ENCODE results near the gene GPR82.

The GPR82 gene

GRCh38 chrX:41703574-41704029 lies 20.4 kb upstream of the GPR82 start:
- H2AFZ ChIP-seq (ENCODE audit: low read length): no peak overlapping the region
- H2AK5ac ChIP-seq (ENCODE audit: low read depth, low read length): no peak overlapping the region
- no peaks in the 10 kb centered on the region for H3K27me3 ChIP-seq (ENCODE audit: control insufficient read depth in 3 of 3, insufficient read depth in 3 of 3, low read depth in 1 of 3, low read length in 3 of 3)
- no peak overlapping the region for H2BK12ac ChIP-seq (ENCODE audit: low read length)
- H3K79me1 ChIP-seq (ENCODE audit: low read depth, low read length): no peaks in the 10 kb centered on the region
- H3K4me3 ChIP-seq (ENCODE audit: low read length in 2 of 2): no peak overlapping the region
- no peak for DNase-seq (ENCODE audit: low spot score)
- no peak overlapping the region for H3K14ac ChIP-seq (ENCODE audit: low read length)
- no peak overlapping the region for H4K91ac ChIP-seq (ENCODE audit: low read depth, low read length, poor library complexity)
- H2BK5ac ChIP-seq (ENCODE audit: low read length): no peak overlapping the region
- H2BK120ac ChIP-seq (ENCODE audit: low read depth, low read length): no peak overlapping the region
- no peak overlapping the region for H3K27ac ChIP-seq (replicated peaks; ENCODE audit: low read length)
- H3K36me3 ChIP-seq (replicated peaks in 1 of 2; ENCODE audit: control insufficient read depth in 2 of 2, insufficient read depth in 2 of 2, low read length in 2 of 2): no peaks in the 10 kb centered on the region
- H3K4ac ChIP-seq (ENCODE audit: low read length): no peak overlapping the region
- no peak overlapping the region for H3K4me2 ChIP-seq (ENCODE audit: insufficient read depth, low read length, poor library complexity, severe bottlenecking)
- H3K9ac ChIP-seq (ENCODE audit: low read depth, low read length, poor library complexity): no peak overlapping the region
- H3K23ac ChIP-seq (ENCODE audit: low read depth, low read length, poor library complexity): no peak overlapping the region
- no peaks in the 10 kb centered on the region for H3K9me3 ChIP-seq (replicated peaks in 1 of 2; ENCODE audit: control insufficient read depth in 2 of 2, insufficient read depth in 1 of 2, low read depth in 1 of 2, low read length in 2 of 2)
- no peaks in the 10 kb centered on the region for H3K4me1 ChIP-seq (ENCODE audit: control insufficient read depth in 2 of 2, insufficient read depth in 1 of 2, low read depth in 1 of 2, low read length in 2 of 2)
- no peak overlapping the region for H4K8ac ChIP-seq (ENCODE audit: low read depth, low read length)
- H2BK15ac ChIP-seq (ENCODE audit: low read length): no peak overlapping the region
- H3K18ac ChIP-seq (ENCODE audit: low read length): no peak overlapping the region

- Histone ChIP-seq H3K36me3 (replicated peaks in 1 of 2; ENCODE audit: control insufficient read depth in 2 of 2, insufficient read depth in 2 of 2, low read length in 2 of 2) (no peaks in the 10 kb centered on the region), H3K79me1 (ENCODE audit: low read depth, low read length) (no peaks in the 10 kb centered on the region), H3K9ac (ENCODE audit: low read depth, low read length, poor library complexity) (no peak overlapping the region), H4K8ac (ENCODE audit: low read depth, low read length) (no peak overlapping the region), H3K4me1 (ENCODE audit: control insufficient read depth in 2 of 2, insufficient read depth in 1 of 2, low read depth in 1 of 2, low read length in 2 of 2) (no peaks in the 10 kb centered on the region), H4K91ac (ENCODE audit: low read depth, low read length, poor library complexity) (no peak overlapping the region), H2BK15ac (ENCODE audit: low read length) (no peak overlapping the region), H2BK12ac (ENCODE audit: low read length) (no peak overlapping the region), H2AK5ac (ENCODE audit: low read depth, low read length) (no peak overlapping the region), H3K4me3 (ENCODE audit: low read length in 2 of 2) (no peak overlapping the region), H3K4me2 (ENCODE audit: insufficient read depth, low read length, poor library complexity, severe bottlenecking) (no peak overlapping the region), H3K9me3 (replicated peaks in 1 of 2; ENCODE audit: control insufficient read depth in 2 of 2, insufficient read depth in 1 of 2, low read depth in 1 of 2, low read length in 2 of 2) (no peaks in the 10 kb centered on the region), H3K27ac (replicated peaks; ENCODE audit: low read length) (no peak overlapping the region), H3K23ac (ENCODE audit: low read depth, low read length, poor library complexity) (no peak overlapping the region), H3K18ac (ENCODE audit: low read length) (no peak overlapping the region), H3K4ac (ENCODE audit: low read length) (no peak overlapping the region), H2BK120ac (ENCODE audit: low read depth, low read length) (no peak overlapping the region), H3K14ac (ENCODE audit: low read length) (no peak overlapping the region), H3K27me3 (ENCODE audit: control insufficient read depth in 3 of 3, insufficient read depth in 3 of 3, low read depth in 1 of 3, low read length in 3 of 3) (no peaks in the 10 kb centered on the region), H2BK5ac (ENCODE audit: low read length) (no peak overlapping the region), H2AFZ (ENCODE audit: low read length) (no peak overlapping the region)
- no CpG with 5 or more reads among the region's 1 CpG for WGBS, 2 donors (ENCODE audit: extremely low coverage in 2 of 2, insufficient read length in 2 of 2, insufficient replicate concordance in 1 of 2)
- DNase-seq (ENCODE audit: low spot score): no peak
These were observed 18.9 kb upstream of the GPR82 start for GRCh38 chrX:41705042-41705441.

- no peak overlapping the region for H4K91ac ChIP-seq (ENCODE audit: low read depth, low read length, poor library complexity)
- no peak overlapping the region for H3K14ac ChIP-seq (ENCODE audit: low read length)
- no peaks in the 10 kb centered on the region for H3K27me3 ChIP-seq (ENCODE audit: control insufficient read depth in 3 of 3, insufficient read depth in 3 of 3, low read depth in 1 of 3, low read length in 3 of 3)
- no peak overlapping the region for H3K4ac ChIP-seq (ENCODE audit: low read length)
- H2BK5ac ChIP-seq (ENCODE audit: low read length): no peak overlapping the region
- H3K23ac ChIP-seq (ENCODE audit: low read depth, low read length, poor library complexity): no peak overlapping the region
- H2BK15ac ChIP-seq (ENCODE audit: low read length): no peak overlapping the region
- H2AFZ ChIP-seq (ENCODE audit: low read length): no peak overlapping the region
- no peak overlapping the region for H3K4me3 ChIP-seq (ENCODE audit: low read length in 2 of 2)
- no peak overlapping the region for H3K9ac ChIP-seq (ENCODE audit: low read depth, low read length, poor library complexity)
- H3K4me2 ChIP-seq (ENCODE audit: insufficient read depth, low read length, poor library complexity, severe bottlenecking): no peak overlapping the region
- no peaks in the 10 kb centered on the region for H3K9me3 ChIP-seq (replicated peaks in 1 of 2; ENCODE audit: control insufficient read depth in 2 of 2, insufficient read depth in 1 of 2, low read depth in 1 of 2, low read length in 2 of 2)
- no peaks in the 10 kb centered on the region for H3K79me1 ChIP-seq (ENCODE audit: low read depth, low read length)
- no CpG with 5 or more reads among the region's 3 CpGs for WGBS, 2 donors (ENCODE audit: extremely low coverage in 2 of 2, insufficient read length in 2 of 2, insufficient replicate concordance in 1 of 2)
- no peak overlapping the region for H4K8ac ChIP-seq (ENCODE audit: low read depth, low read length)
- no peak for DNase-seq (ENCODE audit: low spot score)
- H2BK12ac ChIP-seq (ENCODE audit: low read length): no peak overlapping the region
- H2AK5ac ChIP-seq (ENCODE audit: low read depth, low read length): no peak overlapping the region
- no peaks in the 10 kb centered on the region for H3K4me1 ChIP-seq (ENCODE audit: control insufficient read depth in 2 of 2, insufficient read depth in 1 of 2, low read depth in 1 of 2, low read length in 2 of 2)
- no peak overlapping the region for H3K27ac ChIP-seq (replicated peaks; ENCODE audit: low read length)
- H3K18ac ChIP-seq (ENCODE audit: low read length): no peak overlapping the region
- H2BK120ac ChIP-seq (ENCODE audit: low read depth, low read length): no peak overlapping the region
- no peaks in the 10 kb centered on the region for H3K36me3 ChIP-seq (replicated peaks in 1 of 2; ENCODE audit: control insufficient read depth in 2 of 2, insufficient read depth in 2 of 2, low read length in 2 of 2)
These were observed 18.2 kb upstream of the GPR82 start for GRCh38 chrX:41705680-41706374.

- Histone ChIP-seq H3K18ac (ENCODE audit: low read length) (no peak overlapping the region), H2BK5ac (ENCODE audit: low read length) (no peak overlapping the region), H3K27me3 (ENCODE audit: control insufficient read depth in 3 of 3, insufficient read depth in 3 of 3, low read depth in 1 of 3, low read length in 3 of 3) (no peaks in the 10 kb centered on the region), H4K8ac (ENCODE audit: low read depth, low read length) (no peak overlapping the region), H2AFZ (ENCODE audit: low read length) (no peak overlapping the region), H4K91ac (ENCODE audit: low read depth, low read length, poor library complexity) (no peak overlapping the region), H2BK15ac (ENCODE audit: low read length) (no peak overlapping the region), H3K4me3 (ENCODE audit: low read length in 2 of 2) (no peak overlapping the region), H3K9me3 (replicated peaks in 1 of 2; ENCODE audit: control insufficient read depth in 2 of 2, insufficient read depth in 1 of 2, low read depth in 1 of 2, low read length in 2 of 2) (no peaks in the 10 kb centered on the region), H3K79me1 (ENCODE audit: low read depth, low read length) (no peaks in the 10 kb centered on the region), H3K4me2 (ENCODE audit: insufficient read depth, low read length, poor library complexity, severe bottlenecking) (no peak overlapping the region), H3K9ac (ENCODE audit: low read depth, low read length, poor library complexity) (no peak overlapping the region), H3K36me3 (replicated peaks in 1 of 2; ENCODE audit: control insufficient read depth in 2 of 2, insufficient read depth in 2 of 2, low read length in 2 of 2) (no peaks in the 10 kb centered on the region), H3K4ac (ENCODE audit: low read length) (no peak overlapping the region), H3K27ac (replicated peaks; ENCODE audit: low read length) (no peak overlapping the region), H2BK12ac (ENCODE audit: low read length) (no peak overlapping the region), H3K4me1 (ENCODE audit: control insufficient read depth in 2 of 2, insufficient read depth in 1 of 2, low read depth in 1 of 2, low read length in 2 of 2) (no peaks in the 10 kb centered on the region), H2BK120ac (ENCODE audit: low read depth, low read length) (no peak overlapping the region), H3K23ac (ENCODE audit: low read depth, low read length, poor library complexity) (no peak overlapping the region), H2AK5ac (ENCODE audit: low read depth, low read length) (no peak overlapping the region), H3K14ac (ENCODE audit: low read length) (no peak overlapping the region)
- no peak for DNase-seq (ENCODE audit: low spot score)
- WGBS, 2 donors (ENCODE audit: extremely low coverage in 2 of 2, insufficient read length in 2 of 2, insufficient replicate concordance in 1 of 2): no CpG with 5 or more reads among the region's 1 CpG
These were observed 16.8 kb upstream of the GPR82 start for GRCh38 chrX:41707218-41707617.

All from neuronal stem cell (in vitro differentiated cells).